Mesendoderm (in vitro differentiated cells): Measurements from ENCODE around the gene C15orf62.

Experiments used
- DNase-seq: peaks from one replicate; pipeline ENCODE4 v3.0.0; 2013
- H2AK5ac ChIP-seq: 2 replicates; pipeline ENCODE4 v1.6.1; 2013; ENCODE audit warnings: low read length, inconsistent platforms
- H2BK120ac ChIP-seq: 2 replicates; pipeline ENCODE4 v1.6.1; 2013; ENCODE audit warnings: low read depth, mild to moderate bottlenecking, low read length, moderate library complexity, mixed read lengths
- H2BK15ac ChIP-seq: replicated peaks from 2 replicates; pipeline ENCODE4 v1.6.1; 2013; ENCODE audit warnings: low read depth, mild to moderate bottlenecking, moderate library complexity
- H2BK5ac ChIP-seq: 2 replicates; pipeline ENCODE4 v1.6.1; 2013; ENCODE audit warnings: low read length, inconsistent platforms
- H3K18ac ChIP-seq: 2 replicates; pipeline ENCODE4 v1.6.1; 2013; ENCODE audit warnings: mild to moderate bottlenecking, low read length, mixed read lengths
- H3K23ac ChIP-seq: one replicate; pipeline ENCODE4 v1.6.1; 2013; ENCODE audit warnings: low read length
- H3K27ac ChIP-seq: 2 replicates; pipeline ENCODE4 v1.5.1; 2013; ENCODE audit warnings: low read depth, mild to moderate bottlenecking, inconsistent platforms, low read length, moderate library complexity
- H3K27me3 ChIP-seq: 2 replicates; pipeline ENCODE4 v1.6.1; 2013; ENCODE audit warnings: low read length, control low read depth, mild to moderate bottlenecking, inconsistent platforms; ENCODE audit not compliant: insufficient read depth, poor library complexity
- H3K36me3 ChIP-seq: 2 replicates; pipeline ENCODE4 v1.6.1; 2013; ENCODE audit warnings: low read length, inconsistent platforms; ENCODE audit not compliant: control insufficient read depth, insufficient read depth
- H3K4ac ChIP-seq: one replicate; pipeline ENCODE4 v1.6.1; 2013; ENCODE audit warnings: low read depth, mild to moderate bottlenecking, low read length, moderate library complexity
- H3K4me1 ChIP-seq: 2 replicates; pipeline ENCODE4 v1.6.1; 2013; ENCODE audit warnings: low read depth, low read length, inconsistent platforms; ENCODE audit not compliant: control insufficient read depth
- H3K4me2 ChIP-seq: 2 replicates; pipeline ENCODE4 v1.6.1; 2013; ENCODE audit warnings: low read length
- H3K4me3 ChIP-seq: 2 replicates; pipeline ENCODE4 v1.5.1; 2013; ENCODE audit warnings: mild to moderate bottlenecking, low read length
- H3K56ac ChIP-seq: one replicate; pipeline ENCODE4 v1.6.1; 2013; ENCODE audit warnings: low read length
- H3K79me1 ChIP-seq: 2 replicates; pipeline ENCODE4 v1.6.1; 2013; ENCODE audit warnings: low read length, inconsistent platforms
- H3K79me2 ChIP-seq: 2 replicates; pipeline ENCODE4 v1.6.1; 2013; ENCODE audit warnings: mild to moderate bottlenecking, low read length; ENCODE audit not compliant: control insufficient read depth, insufficient read depth
- H3K9ac ChIP-seq: 2 replicates; pipeline ENCODE4 v1.6.1; 2013; ENCODE audit warnings: low read length, inconsistent platforms
- H4K5ac ChIP-seq: one replicate; pipeline ENCODE4 v1.6.1; 2013; ENCODE audit warnings: low read length
- H4K8ac ChIP-seq: one replicate; pipeline ENCODE4 v1.6.1; 2013; ENCODE audit warnings: low read depth, mild to moderate bottlenecking, control low read depth, low read length, moderate library complexity
- WGBS: extraction: QIAGEN DNeasy Blood & Tissue Kit; methylation state at CpG from one replicate; pipeline ENCODE4 v1.1.7; 2013; ENCODE audit warnings: low lambda C conversion rate, missing lambda C conversion rate; ENCODE audit not compliant: insufficient coverage; ENCODE audit errors: extremely low coverage; 5-methylcytosine and 5-hydroxymethylcytosine counted together

Gene C15orf62

GRCh38 chr15:40796512-40796911 lies 26.7 kb downstream of the C15orf62 start:
- no peaks in the 10 kb centered on the region for H3K27me3 ChIP-seq
- WGBS: no CpG with 5 or more reads among the region's 5 CpGs
- H3K36me3 ChIP-seq: no peaks in the 10 kb centered on the region
- no peak overlapping the region for H2BK5ac ChIP-seq
- H4K5ac ChIP-seq: no peak overlapping the region
- H3K27ac ChIP-seq: no peak overlapping the region
- no peak overlapping the region for H3K4me2 ChIP-seq
- peaks cover 2% of the 10 kb centered on the region for H3K79me2 ChIP-seq
- no peak overlapping the region for H2AK5ac ChIP-seq
- H3K23ac ChIP-seq: no peak overlapping the region
- H3K79me1 ChIP-seq: peaks cover 5% of the 10 kb centered on the region
- H2BK120ac ChIP-seq: no peak overlapping the region
- no peak overlapping the region for H2BK15ac ChIP-seq
- no peak overlapping the region for H3K18ac ChIP-seq
- H3K4ac ChIP-seq: no peak overlapping the region
- H3K9ac ChIP-seq: no peak overlapping the region
- peaks cover 4% of the 10 kb centered on the region for H3K4me1 ChIP-seq
- no peak for DNase-seq
- no peak overlapping the region for H4K8ac ChIP-seq
- H3K4me3 ChIP-seq: no peak overlapping the region
- no peak overlapping the region for H3K56ac ChIP-seq

GRCh38 chr15:40799523-40799922 lies 29.7 kb downstream of the C15orf62 start:
- no peak overlapping the region for H3K9ac ChIP-seq
- no peak overlapping the region for H4K8ac ChIP-seq
- no peak overlapping the region for H3K4ac ChIP-seq
- DNase-seq: no peak
- no peak overlapping the region for H4K5ac ChIP-seq
- no peak overlapping the region for H3K23ac ChIP-seq
- no peak overlapping the region for H3K27ac ChIP-seq
- no peak overlapping the region for H3K56ac ChIP-seq
- H3K36me3 ChIP-seq: no peaks in the 10 kb centered on the region
- no peaks in the 10 kb centered on the region for H3K79me1 ChIP-seq
- no peak overlapping the region for H2AK5ac ChIP-seq
- H3K27me3 ChIP-seq: no peaks in the 10 kb centered on the region
- H2BK120ac ChIP-seq: no peak overlapping the region
- no peak overlapping the region for H2BK5ac ChIP-seq
- H3K4me3 ChIP-seq: no peak overlapping the region
- no peak overlapping the region for H2BK15ac ChIP-seq
- no peak overlapping the region for H3K4me2 ChIP-seq
- no peak overlapping the region for H3K18ac ChIP-seq
- H3K79me2 ChIP-seq: no peaks in the 10 kb centered on the region
- no CpG with 5 or more reads among the region's 3 CpGs for WGBS
- peaks cover 4% of the 10 kb centered on the region for H3K4me1 ChIP-seq

- no CpG with 5 or more reads among the region's 2 CpGs for WGBS
- DNase-seq: no peak
- Histone ChIP-seq H3K4me2 (no peak overlapping the region), H3K9ac (no peak overlapping the region), H2BK5ac (no peak overlapping the region), H3K27ac (no peak overlapping the region), H3K36me3 (no peaks in the 10 kb centered on the region), H4K8ac (no peak overlapping the region), H3K4me1 (peaks cover 4% of the 10 kb centered on the region), H3K79me2 (no peaks in the 10 kb centered on the region), H3K56ac (no peak overlapping the region), H3K23ac (no peak overlapping the region), H3K27me3 (no peaks in the 10 kb centered on the region), H3K4me3 (no peak overlapping the region), H2BK15ac (no peak overlapping the region), H3K18ac (no peak overlapping the region), H3K4ac (no peak overlapping the region), H4K5ac (no peak overlapping the region), H2BK120ac (no peak overlapping the region), H2AK5ac (no peak overlapping the region), H3K79me1 (no peaks in the 10 kb centered on the region)
Measured at GRCh38 chr15:40803076-40803475, 33.3 kb downstream of the C15orf62 start.

- no peak overlapping the region for H3K18ac ChIP-seq
- no peak overlapping the region for H3K4ac ChIP-seq
- H3K36me3 ChIP-seq: no peaks in the 10 kb centered on the region
- H4K8ac ChIP-seq: no peak overlapping the region
- no peak overlapping the region for H3K56ac ChIP-seq
- H3K9ac ChIP-seq: no peak overlapping the region
- no peaks in the 10 kb centered on the region for H3K27me3 ChIP-seq
- H3K79me1 ChIP-seq: no peaks in the 10 kb centered on the region
- no peak overlapping the region for H3K4me2 ChIP-seq
- H3K23ac ChIP-seq: no peak overlapping the region
- no peak overlapping the region for H4K5ac ChIP-seq
- H3K79me2 ChIP-seq: no peaks in the 10 kb centered on the region
- no CpG with 5 or more reads among the region's 1 CpG for WGBS
- no peak for DNase-seq
- peaks cover 3% of the 10 kb centered on the region for H3K4me1 ChIP-seq
- no peak overlapping the region for H3K27ac ChIP-seq
- no peak overlapping the region for H2AK5ac ChIP-seq
- H3K4me3 ChIP-seq: no peak overlapping the region
- no peak overlapping the region for H2BK120ac ChIP-seq
- no peak overlapping the region for H2BK15ac ChIP-seq
- H2BK5ac ChIP-seq: no peak overlapping the region
Measured at GRCh38 chr15:40803688-40804087, 33.9 kb downstream of the C15orf62 start.

GRCh38 chr15:40806672-40807027 lies 36.9 kb downstream of the C15orf62 start:
- Histone ChIP-seq H4K5ac (no peak overlapping the region), H3K4me1 (no peaks in the 10 kb centered on the region), H2AK5ac (no peak overlapping the region), H4K8ac (no peak overlapping the region), H3K27me3 (no peaks in the 10 kb centered on the region), H3K18ac (no peak overlapping the region), H2BK120ac (no peak overlapping the region), H3K27ac (no peak overlapping the region), H3K9ac (peak overlapping the region; percentile 84), H3K4ac (no peak overlapping the region), H3K4me2 (peak overlapping the region; percentile 27), H3K56ac (peak overlapping the region; percentile 98), H3K36me3 (no peaks in the 10 kb centered on the region), H2BK5ac (no peak overlapping the region), H3K79me2 (no peaks in the 10 kb centered on the region), H3K4me3 (no peak overlapping the region), H2BK15ac (no peak overlapping the region), H3K79me1 (no peaks in the 10 kb centered on the region), H3K23ac (no peak overlapping the region)
- WGBS: no CpG with 5 or more reads among the region's 2 CpGs
- no peak for DNase-seq

- no peaks in the 10 kb centered on the region for H3K4me1 ChIP-seq
- peak within 1 kb of the TSS; percentile 44 for H3K4ac ChIP-seq
- DNase-seq: peak; percentile 99
- H2AK5ac ChIP-seq: no peak within 1 kb of the TSS
- H3K27ac ChIP-seq: peak within 1 kb of the TSS; percentile 10
- no peak within 1 kb of the TSS for H4K5ac ChIP-seq
- H3K4me2 ChIP-seq: peak within 1 kb of the TSS; percentile 84
- no peaks in the 10 kb centered on the region for H3K36me3 ChIP-seq
- H3K56ac ChIP-seq: peak within 1 kb of the TSS; percentile 98
- no peak within 1 kb of the TSS for H2BK15ac ChIP-seq
- H2BK120ac ChIP-seq: no peak within 1 kb of the TSS
- no peak within 1 kb of the TSS for H4K8ac ChIP-seq
- no CpG with 5 or more reads among the region's 64 CpGs for WGBS
- peak within 1 kb of the TSS; percentile 84 for H3K9ac ChIP-seq
- H3K4me3 ChIP-seq: peak within 1 kb of the TSS; percentile 80
- no peaks in the 10 kb centered on the region for H3K79me2 ChIP-seq
- peak within 1 kb of the TSS; percentile 36 for H2BK5ac ChIP-seq
- H3K27me3 ChIP-seq: no peaks in the 10 kb centered on the region
- H3K23ac ChIP-seq: no peak within 1 kb of the TSS
- peak within 1 kb of the TSS; percentile 62 for H3K18ac ChIP-seq
- H3K79me1 ChIP-seq: no peaks in the 10 kb centered on the region
Measured at GRCh38 chr15:40807028-40807887, 37.5 kb downstream of the C15orf62 start, which contains the start of the genes DNAJC17 and ZFYVE19. DNAJC17 (minus strand) TSS chr15:40807473; CDS start chr15:40807446, 27 bp downstream. ZFYVE19 (plus strand) TSS chr15:40807089; CDS start chr15:40807590, 501 bp downstream.
